HepG2 (cell line): ENCODE results near the gene AFTPH. TPM values are rescaled to one million over a fixed set of nuclear protein-coding genes. Genes with fewer than 3 reads are reported as not detected.

Source experiments
- ARID4A ChIP-seq: sonication (generic); formaldehyde crosslinking; IDR thresholded peaks from 2 replicates; pipeline ENCODE4 v1.5.0; 2020; ENCODE audit warnings: mild to moderate bottlenecking, missing genetic modification reagents, borderline replicate concordance
- KAT8 ChIP-seq: IDR thresholded peaks from 2 replicates; pipeline ENCODE4 v1.6.1; 2016; ENCODE audit warnings: missing genetic modification reagents, missing compliant biosample characterization
- POGK ChIP-seq: sonication (generic); formaldehyde crosslinking; conservative IDR thresholded peaks from 2 replicates; pipeline ENCODE4 v1.8.0; 2022; ENCODE audit warnings: mild to moderate bottlenecking, moderate library complexity, missing genetic modification reagents
- TFE3 ChIP-seq: IDR thresholded peaks from 2 replicates; pipeline ENCODE4 v1.6.1; 2016
- ZFY ChIP-seq: sonication (generic); formaldehyde crosslinking; IDR thresholded peaks from 2 replicates; pipeline ENCODE4 v1.4.0; 2020; ENCODE audit warnings: missing genetic modification reagents
- ZNF597 ChIP-seq: sonication (generic); formaldehyde crosslinking; IDR thresholded peaks from 2 replicates; pipeline ENCODE4 v1.5.0; 2020; ENCODE audit warnings: missing genetic modification reagents
- polyA plus RNA-seq, 8 experiments: library from polyadenylated mRNA; depleted of rRNA in 3 of 8; stranded (reverse) in 7 of 8; unstranded in 1 of 8; fragments of >200 nt; fragmentation: Illumina TruSeq in 4 of 8; extraction: Trizol in 4 of 8; gene quantifications; 2 replicates each; pipeline versions ENCODE4 v1.2.1 to v1.2.3, GENCODE V29; 2011 to 2016; ENCODE audit warnings: low read depth in 4 of 8, missing spikeins in 1 of 8, mixed read lengths in 1 of 8; ENCODE audit not compliant: insufficient read depth in 1 of 8
- total RNA-seq, 5 experiments: library from RNA; depleted of rRNA; stranded (reverse); fragments of >200 nt; fragmentation: Illumina TruSeq; extraction: Trizol; gene quantifications; 2 replicates each; pipeline ENCODE4 v1.2.3, GENCODE V29; 2016; ENCODE audit warnings: low read depth in 1 of 5

AFTPH gene
- total and polyA plus RNA-seq, 2 of the 13 experiments (the other 11 are each of a cell fraction or from before 2014, with no cell fraction given) = 27.5 to 36.8 TPM

- TF ChIP-seq ARID4A (no peak), ZNF597 (no peak), POGK (no peak), ZFY (CRISPR knock-in tag) (no peak), TFE3 (CRISPR knock-in tag) (no peak), KAT8 (CRISPR knock-in tag) (no peak)
Measured at GRCh38 chr2:64485961-64486360, 38.2 kb upstream of the AFTPH start (continued).
